HG03280 (cell line): ENCODE results near the gene TMEFF1.
A peak's percentile ranks its signal among the peaks of the same experiment; 100 is the strongest.

ENCODE experiments used
- ATAC-seq: cut with Tn5 transposase; IDR thresholded peaks from one replicate; pipeline ENCODE4 v1.9.1; 2021; ENCODE audit warnings: mild to moderate bottlenecking, moderate library complexity; ENCODE audit not compliant: unreplicated experiment

TMEFF1 gene

DNA sequence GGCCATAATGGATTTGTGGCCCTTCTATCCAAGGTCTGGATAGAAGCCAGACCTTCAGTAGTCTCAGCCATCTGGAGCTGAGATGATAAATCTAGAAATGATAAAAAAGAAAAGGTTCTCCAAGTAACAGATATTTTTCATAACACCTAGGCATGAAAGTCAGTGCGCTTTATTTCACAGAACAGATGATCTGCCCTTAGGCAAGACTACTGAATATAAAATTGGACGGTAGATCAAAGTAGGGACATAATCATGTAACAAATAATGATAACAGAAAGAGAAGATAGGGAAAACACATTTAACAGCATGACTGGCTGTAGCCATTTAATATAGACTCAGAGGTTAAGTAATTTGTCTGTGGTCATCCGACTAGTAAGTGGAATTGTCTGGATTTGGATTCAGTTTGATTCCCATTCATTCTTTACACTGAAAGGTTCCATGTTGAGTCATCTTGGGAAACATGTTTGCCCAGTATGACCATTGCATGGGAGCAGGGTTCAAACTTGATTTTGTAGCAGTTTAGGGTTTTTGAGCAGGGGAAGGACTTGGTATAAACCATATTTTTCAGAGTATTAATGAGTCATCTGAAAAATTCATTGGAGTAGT lies 100.8 kb downstream of the TMEFF1 start:
- ATAC-seq, result no peak

DNA sequence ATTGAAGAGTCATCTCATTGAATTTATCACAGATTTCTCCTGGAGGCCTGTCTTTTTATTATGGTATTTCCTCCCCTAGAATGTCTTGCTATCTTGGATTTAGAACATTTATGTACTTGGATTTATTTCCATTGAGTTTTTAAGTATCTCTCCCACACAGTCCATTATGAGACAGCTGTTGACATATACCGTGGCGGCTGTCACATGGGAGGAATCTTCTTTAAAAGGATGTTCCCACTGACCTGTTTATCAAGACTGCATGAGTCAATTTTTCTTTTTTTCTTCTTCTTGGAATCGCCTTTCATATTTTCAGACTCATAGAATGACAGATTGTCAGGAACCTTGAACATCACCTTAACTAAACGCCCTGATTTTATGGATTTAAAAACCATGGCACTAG lies 102.1 kb downstream of the TMEFF1 start:
- ATAC-seq, result no peak

DNA sequence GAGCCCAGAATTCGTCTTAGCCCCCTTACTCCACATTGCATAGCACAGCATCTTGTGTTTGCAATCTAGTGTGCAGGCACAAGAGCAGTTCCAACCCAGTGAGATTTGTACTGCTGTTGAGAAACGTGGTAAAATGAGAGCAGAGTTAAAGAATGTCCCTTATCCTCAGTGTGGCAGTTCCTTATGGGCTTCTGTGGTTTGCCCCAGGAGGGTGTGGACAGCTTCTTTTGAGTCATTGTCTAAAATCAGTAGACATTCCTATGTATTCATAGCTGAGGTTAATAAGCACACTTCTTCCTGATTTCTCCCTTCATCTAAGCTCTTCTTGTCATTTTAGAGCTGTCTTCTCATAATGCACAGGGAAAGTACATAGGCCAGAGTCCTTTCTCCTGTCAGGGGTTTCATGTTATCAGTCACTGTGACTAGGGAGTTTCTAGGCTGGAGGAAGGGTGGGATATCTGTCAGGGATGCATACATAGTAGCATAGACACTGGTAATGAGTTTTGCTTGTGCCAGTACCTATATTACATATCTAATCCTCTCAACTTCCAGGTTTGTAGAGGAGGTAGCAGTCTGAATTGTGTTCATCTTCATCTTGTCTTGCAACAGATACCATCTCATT lies 102.9 kb downstream of the TMEFF1 start:
- ATAC-seq, result no peak

DNA sequence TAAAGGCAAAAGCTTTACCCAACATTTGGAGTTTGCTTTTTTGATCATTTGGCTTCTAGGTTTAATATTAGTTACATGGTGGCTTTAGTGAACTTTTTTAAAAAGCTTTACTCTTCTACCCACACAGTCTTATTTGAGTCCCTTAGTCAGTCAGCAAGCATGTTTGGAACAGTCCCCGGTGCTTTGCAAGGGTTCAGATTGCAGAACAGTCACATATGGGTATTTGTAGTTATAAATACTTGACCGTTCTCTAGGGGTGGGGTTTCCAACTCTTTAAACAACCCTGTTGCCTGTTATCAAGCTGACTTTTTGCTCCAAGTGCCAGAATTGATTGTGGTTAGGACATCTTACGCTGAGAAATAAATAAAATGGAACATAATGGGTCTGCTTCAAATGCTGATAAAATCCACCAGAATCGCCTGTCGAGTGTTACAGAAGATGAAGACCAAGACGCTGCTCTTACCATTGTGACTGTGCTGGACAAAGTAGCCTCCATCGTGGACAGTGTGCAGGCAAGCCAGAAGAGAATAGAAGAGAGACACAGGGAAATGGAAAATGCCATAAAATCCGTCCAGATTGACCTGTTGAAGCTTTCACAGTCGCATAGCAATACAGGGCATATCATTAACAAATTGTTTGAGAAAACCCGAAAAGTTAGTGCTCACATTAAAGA lies 105.0 kb downstream of the TMEFF1 start, which contains the start of gene CAVIN4:
Gene CAVIN4 (plus strand): TSS at position 304 of the 673 bp plus-strand sequence. CDS start 65 bp downstream, at position 369.
- no peak for ATAC-seq

DNA sequence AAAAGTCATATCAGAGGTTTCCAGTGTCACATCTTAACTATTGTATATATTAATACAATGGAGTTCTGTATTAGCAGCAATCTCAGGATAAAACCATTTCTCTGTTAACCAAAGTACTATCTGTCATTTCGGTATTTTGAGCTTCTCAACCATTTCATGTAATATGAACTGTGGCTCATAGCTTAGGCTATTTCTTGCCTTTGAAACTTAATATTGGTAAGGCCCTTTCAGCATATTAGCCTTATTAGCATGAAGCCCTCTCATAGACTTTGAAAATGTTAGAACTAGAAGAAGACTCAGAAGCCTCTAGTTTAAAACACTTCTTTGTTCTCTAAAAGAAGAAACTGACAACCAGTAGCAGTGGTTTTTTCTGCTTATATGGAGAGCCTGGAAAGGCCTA lies 105.7 kb downstream of the TMEFF1 start:
- no peak for ATAC-seq

DNA sequence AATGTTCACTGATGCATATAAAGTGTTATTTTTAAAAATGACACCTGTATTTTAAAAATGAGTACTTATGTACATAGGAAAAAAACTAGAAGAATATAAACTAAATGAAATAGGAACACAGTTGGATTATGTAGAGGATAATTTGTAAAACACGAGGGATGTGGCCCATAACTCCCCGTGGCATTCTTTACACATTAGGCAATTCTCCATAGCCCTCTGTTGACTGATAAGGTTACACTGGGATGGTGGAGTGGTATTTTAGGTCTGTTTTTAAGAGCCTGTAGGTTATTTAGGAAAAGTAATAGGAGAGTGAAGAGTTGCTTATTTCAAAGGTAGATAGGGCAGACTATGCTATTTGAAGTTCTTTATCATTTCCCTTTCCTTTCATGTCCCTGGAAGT lies 106.7 kb downstream of the TMEFF1 start:
- no peak for ATAC-seq

DNA sequence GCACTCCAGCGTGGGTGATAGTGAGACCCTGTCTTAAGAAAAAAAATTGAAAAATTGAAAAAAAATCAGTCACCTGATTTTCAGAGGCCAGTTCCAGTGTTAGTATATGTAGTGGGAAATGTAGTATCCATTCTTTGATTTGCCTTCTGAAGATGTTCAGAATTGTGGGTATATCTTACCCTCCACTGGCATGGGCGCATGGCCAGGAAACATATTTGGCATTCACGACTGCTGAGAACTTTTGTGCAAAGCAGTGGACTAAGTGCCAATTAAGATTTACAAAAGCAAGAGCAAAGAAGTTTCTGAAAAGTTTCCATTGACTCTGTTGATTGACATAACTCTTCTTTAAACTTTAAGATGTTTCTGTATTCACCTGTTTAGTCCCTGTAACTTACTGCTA lies 107.3 kb downstream of the TMEFF1 start:
- ATAC-seq, result no peak

DNA sequence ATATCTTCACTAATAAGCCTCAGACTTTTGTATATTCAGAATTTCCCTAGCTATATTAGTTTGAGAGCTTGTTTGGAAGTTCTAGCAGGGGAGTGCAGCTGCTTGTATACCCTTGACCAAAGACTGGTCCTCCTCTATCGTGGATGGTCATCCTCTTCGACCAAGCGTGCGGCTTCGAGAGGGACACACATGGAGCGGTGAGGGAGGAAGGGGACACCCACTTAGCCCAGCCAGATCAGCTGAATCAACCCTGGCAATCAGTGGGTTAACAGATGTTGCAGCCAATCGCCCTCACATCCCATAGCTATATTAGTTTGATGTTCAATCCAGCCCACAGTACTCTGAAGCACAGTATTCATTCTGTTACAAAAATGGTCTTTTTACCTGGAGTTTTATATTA lies 108.1 kb downstream of the TMEFF1 start:
- ATAC-seq, result no peak

DNA sequence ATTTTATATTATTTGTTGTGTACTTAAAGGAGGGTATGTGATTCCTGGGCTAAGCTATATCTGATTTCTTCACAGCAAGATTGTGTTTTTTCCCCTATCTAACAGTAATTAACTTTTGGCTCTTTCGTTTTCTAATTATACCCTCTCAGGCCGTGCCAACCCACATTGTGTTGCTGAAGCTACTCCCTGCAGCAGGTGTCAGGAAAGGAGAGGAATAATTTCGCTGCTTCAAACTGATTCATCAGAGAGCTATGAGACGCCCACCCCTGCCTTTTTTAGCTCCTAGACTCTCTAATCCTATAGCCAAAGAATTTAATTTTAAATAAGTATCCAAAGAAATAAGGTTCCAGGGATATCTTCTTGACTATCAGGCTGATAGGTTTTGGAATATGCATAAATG lies 108.7 kb downstream of the TMEFF1 start:
- ATAC-seq, result no peak

DNA sequence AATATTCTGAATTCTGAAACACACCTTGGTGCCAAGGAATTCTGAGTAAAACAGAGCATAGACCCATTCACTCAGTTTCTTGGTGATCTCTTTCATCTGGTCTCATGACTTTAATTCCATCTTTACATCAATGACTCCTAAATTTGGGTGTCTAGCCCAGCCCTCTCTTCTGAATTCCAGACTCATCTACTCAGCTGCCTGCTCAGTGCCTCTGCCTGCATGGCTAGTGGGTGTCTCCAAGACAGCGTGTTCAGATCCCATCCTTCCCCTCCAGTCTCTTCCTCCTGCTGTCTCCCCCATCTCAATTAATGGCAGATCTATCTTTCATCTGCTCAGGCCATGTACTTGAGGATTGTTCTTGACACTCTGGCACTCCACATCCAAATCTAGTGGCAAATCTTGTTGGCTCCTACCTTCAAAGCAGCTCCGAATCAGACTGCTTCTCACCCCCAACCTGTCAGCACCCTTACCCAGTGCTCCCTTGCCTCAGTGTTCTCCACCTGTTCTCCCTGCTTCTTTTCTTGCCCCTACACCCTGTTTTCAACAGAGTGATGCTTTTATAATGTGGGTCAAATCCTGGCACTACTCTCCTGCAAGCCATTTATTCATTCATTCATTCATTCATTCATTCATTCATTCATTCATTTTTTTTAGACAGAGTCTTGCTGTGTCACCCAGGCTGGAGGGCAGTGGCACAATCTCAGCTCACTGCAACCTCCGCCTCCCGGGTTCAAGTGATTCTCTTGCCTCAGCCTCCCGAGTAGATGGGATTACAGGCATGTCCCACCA lies 110.3 kb downstream of the TMEFF1 start:
- ATAC-seq, result no peak

DNA sequence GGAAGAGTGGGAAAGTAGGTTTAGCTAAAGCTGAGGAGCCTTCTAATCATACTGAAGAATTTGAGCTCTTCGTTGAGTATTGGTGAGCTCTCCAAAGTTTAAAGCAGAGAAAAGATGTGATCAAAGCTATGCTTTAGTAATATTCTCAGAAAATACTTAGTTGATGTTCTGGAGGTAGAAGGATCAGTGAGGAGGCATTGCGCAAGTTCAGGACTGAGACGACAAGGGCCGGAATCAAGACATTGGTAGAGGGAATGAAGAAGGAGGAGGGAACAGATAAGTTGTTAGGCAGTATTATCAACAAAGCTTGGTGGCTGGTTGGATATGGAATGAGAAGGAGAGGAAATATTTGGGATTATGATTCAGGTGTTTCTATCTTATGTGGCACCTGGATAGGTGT lies 112.0 kb downstream of the TMEFF1 start:
- ATAC-seq, result no peak

DNA sequence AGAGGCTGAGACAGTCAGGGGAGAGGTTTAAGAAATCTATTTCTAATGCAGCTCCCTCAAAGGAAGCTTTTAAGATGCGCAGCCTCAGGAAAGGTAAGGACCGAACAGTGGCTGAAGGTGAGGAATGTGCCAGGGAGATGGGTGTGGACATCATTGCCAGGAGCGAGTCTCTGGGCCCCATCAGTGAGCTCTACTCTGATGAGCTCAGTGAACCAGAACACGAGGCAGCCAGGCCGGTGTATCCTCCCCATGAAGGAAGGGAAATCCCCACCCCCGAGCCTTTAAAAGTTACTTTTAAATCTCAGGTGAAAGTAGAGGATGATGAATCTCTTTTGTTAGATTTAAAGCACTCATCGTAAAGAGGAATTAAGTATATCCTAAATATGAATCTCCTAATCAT lies 113.1 kb downstream of the TMEFF1 start:
- ATAC-seq, result no peak

DNA sequence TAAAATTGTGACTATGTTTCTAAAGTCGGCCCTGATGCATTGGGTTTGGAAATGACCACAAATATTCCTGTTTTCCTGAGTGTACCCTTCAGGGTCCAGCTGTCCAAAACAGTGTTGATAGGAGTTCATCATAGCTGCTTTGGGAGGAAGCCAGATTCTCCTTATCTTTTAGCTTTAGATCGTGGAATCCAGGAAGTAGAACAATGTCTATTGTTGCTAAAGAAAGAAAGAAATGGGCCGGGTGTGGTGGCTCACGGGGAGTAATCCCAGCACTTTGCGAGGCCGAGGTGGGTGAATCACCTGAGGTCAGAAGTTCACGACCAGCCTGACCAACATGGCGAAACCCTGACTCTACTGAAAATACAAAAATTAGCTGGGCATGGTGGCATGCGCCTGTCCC lies 114.4 kb downstream of the TMEFF1 start:
- ATAC-seq, result no peak

DNA sequence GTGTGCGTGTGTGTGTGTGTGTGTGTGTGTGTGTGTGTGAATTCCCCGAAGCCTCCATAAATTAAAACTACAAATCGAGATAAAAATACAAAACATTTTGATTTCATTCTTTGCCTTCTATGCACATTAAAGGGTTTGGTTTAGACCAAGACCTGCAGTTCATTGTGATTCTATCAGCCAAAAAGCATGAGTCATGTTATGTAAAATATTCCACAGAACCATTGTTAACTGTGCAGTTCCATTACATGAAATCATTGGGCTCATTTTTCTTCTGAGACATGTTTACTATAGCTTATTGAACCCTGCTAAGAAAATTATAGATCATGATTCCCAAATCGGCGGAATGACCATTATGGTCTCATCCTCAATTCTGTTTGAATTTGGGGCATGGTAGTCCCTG lies 116.6 kb downstream of the TMEFF1 start:
- ATAC-seq, result no peak

DNA sequence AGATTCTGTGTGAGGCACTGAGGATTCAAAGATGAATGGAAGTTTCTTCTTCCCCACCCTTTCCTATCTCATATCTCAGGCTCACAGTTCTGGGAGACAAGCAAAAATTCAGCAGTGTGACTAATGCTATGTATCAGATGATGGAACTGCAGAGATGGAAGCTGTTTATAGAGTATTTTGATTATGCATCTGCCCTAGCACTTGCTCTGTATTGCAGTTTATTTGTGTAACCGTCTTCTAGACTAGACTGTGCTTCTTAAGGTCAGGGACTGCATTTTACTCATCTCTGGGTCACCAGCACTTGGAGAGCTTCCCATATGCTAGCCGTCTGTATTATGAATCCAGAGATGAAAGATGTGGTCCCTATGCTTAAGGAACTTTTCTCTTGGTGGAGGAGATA lies 117.5 kb downstream of the TMEFF1 start:
- ATAC-seq, result no peak

DNA sequence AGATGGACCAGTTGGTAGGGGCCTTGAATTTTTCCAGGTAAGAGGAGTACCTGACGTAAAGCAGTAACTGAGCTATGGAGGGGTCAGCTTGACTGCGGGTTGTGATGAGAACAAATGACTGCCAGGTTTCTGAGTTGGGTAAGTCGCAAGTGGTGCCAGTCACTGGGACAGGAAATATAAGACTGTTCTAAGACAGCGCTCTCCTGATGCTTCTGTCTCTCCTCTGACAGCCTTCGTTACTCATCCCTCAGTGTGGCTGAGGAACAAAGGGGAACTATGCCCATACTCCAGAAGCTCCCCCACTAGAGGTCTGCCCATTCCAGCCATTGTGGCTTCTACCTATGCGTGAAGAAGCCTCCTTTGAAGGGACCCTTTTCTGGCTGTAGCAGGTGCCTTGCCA lies 118.2 kb downstream of the TMEFF1 start:
- ATAC-seq, result no peak

DNA sequence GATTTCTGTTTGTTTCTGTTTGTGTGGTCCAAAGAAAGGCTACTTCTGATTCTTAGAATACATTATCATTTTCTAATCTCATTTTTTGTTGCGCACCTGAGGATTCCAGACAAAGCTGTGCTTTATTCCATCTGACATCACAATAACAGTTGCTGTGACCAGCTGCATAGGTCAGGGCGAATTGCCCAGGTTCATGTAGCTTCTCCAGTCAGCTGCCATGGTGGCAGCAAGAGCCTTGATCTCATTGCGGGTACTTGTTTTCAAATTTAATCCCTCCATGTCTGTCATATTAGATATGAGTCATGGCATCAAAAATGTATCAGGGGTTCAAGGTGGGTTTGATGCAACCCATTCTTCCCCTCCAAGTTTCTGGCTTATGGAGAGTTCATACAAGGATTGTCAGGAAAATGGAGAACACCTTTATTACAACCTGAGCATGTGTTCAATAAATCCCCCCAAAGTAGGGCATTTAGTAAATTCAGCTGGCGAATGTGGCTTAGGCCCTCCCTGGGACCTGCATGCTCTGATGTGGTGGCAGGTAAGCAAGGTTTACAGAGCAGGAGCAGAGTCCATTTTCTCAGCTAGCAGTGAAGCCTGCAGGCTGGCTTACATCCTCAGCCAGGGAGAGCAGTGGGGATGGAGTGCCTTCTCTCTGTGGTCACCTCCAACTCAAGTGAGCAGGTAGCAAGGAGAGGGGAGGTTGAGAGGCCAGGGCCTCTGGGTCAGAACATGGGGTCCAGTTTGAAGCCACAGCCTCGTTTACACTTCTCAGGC lies 118.9 kb downstream of the TMEFF1 start:
- no peak for ATAC-seq

DNA sequence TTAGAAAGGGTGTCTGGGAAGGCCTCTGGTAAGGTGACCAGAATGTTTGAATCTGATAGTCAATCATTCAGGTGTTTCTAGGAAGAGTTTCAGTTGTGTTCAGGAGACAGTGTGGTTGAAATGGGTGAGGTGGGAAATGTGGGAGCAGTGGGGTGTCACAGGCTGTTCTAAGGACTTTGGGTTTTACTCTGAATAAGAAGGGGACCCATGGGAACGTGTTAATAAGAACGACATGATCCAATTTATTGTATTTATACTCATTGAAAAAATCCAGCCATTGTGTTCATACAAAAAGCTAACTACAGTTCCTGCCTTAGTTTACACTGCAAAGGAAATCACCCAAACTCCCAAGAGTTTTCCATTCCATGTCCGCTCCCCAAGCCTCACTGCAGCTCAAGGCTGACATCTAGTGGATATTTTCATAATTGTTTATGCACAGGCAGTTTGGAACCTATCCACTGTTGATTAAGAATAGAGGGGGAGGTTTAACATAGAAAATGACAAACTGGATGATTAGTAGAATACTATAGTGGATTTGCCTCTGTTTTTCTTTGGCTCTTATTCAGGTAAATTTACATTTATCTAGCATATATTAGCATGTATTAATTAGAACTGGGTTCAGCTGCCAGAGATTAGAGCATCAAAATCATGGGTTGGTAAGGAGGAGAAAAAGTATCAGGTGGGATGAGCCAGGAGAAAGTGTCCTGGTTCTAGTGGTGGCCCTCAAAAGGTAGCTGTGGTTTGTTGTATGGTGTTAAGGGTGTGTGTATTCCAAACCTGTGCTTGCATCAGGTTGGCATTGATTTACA lies 122.6 kb downstream of the TMEFF1 start:
- no peak for ATAC-seq

DNA sequence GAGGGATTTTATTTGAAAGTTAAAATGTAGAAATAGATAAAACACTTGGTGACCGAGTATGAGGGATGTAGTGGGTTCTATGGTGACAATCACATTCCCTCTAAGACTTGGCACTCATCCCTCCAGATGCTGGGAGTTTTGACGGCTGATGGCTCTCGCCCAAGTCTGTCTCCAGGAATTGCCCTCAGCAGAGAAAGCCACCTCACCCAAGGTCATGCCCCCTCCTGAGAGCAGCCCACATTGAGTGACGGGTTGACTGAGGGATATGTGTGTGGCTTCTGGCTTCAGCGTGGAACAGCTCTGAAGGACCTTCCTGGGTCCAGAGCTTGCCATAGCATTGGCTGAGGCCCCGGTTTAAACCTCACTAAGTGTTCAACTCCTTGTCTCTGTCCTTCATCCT lies 124.3 kb downstream of the TMEFF1 start:
- ATAC-seq, result no peak

DNA sequence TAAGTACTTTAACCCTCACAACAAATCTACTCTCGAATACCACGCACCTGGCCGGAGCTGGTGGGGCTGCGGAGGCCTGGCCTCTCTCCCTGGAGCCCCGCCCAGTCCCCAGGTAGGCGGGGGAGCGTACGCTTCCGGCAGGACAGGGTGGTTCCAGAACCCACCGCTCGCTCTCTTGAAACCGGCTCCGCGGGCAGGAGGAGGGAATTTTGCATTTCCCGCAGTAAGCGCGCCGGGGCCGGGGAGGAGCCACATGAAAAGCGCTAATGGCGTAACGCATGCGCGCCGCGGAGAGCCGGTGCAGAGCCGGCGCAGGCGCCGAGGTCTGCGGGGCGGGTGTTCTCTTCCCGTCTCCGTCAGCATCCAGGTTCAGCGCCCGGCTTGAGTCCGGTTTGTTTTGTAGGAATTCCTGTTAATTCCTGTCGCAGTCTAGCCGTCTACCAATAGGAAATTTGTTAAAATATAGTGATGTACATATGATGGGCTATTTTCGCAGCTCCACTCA lies 125.7 kb downstream of the TMEFF1 start:
- ATAC-seq, result peak; percentile 70
